Measurements from ENCODE around the gene C16orf89.
"Not testable (repeated sequence)": the region's sequence is repeated elsewhere in the genome, so short reads cannot be mapped to it uniquely, and the experiment has no call there.

DNA sequence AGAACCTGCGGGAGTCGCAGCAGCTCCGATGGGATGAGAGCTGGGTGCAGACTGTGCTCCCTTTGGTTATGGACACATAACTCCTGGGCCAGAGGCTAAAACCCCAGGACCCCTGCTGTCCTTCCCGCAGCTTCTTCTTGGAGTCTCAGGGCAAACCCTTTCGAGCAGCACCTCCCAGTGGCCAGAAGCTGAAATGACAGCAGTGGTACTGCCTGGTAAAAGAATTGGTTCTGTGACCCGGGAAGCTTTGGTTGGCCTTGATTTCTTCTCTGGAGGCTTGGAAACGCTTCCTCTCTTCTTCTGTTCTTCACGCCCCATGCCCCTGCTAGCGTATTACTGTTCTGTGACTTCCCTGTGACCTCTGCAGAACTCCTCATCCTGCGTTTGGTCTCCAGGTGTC, 19.0 kb upstream of the C16orf89 start:
- TF ChIP-seq EZH2 (IDR thresholded peaks at IDR 0.05); POLR2AphosphoS5 (IDR thresholded peaks at IDR 0.05; ENCODE audit: borderline replicate concordance, low read depth, low read length): not testable (repeated sequence)
